ENCODE results near the gene BTBD2. TPM values are rescaled to one million over a fixed set of nuclear protein-coding genes. Genes with fewer than 3 reads are reported as not detected.

The BTBD2 gene
- polyA plus RNA-seq, 1 donor from 2014 or later, result 46.1 TPM

DNA sequence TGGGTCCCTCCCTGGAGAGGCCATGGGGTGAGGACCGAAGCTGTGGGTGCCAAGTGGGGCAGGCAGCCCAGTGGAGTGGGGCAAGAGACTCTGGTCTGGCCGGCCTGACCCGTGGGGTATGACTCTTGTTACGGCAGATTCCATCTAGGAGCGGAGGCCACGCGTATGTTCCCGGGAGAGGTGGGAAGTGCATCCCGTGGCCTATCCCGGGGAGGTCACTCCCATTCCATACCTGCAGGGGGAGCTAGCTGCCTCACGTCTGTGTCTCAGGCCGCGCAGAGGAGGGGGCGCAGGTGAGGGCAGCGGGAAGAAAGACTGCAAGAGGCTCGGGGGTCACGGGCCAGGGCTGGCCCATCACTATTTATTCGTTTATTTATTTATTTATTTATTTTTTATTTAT, 69.6 kb downstream of the BTBD2 start:
- H3K27me3 ChIP-seq (ENCODE audit: insufficient read depth, low read depth, low read length), result no peaks in the 10 kb centered on the region
- TF ChIP-seq, protein P1, sequence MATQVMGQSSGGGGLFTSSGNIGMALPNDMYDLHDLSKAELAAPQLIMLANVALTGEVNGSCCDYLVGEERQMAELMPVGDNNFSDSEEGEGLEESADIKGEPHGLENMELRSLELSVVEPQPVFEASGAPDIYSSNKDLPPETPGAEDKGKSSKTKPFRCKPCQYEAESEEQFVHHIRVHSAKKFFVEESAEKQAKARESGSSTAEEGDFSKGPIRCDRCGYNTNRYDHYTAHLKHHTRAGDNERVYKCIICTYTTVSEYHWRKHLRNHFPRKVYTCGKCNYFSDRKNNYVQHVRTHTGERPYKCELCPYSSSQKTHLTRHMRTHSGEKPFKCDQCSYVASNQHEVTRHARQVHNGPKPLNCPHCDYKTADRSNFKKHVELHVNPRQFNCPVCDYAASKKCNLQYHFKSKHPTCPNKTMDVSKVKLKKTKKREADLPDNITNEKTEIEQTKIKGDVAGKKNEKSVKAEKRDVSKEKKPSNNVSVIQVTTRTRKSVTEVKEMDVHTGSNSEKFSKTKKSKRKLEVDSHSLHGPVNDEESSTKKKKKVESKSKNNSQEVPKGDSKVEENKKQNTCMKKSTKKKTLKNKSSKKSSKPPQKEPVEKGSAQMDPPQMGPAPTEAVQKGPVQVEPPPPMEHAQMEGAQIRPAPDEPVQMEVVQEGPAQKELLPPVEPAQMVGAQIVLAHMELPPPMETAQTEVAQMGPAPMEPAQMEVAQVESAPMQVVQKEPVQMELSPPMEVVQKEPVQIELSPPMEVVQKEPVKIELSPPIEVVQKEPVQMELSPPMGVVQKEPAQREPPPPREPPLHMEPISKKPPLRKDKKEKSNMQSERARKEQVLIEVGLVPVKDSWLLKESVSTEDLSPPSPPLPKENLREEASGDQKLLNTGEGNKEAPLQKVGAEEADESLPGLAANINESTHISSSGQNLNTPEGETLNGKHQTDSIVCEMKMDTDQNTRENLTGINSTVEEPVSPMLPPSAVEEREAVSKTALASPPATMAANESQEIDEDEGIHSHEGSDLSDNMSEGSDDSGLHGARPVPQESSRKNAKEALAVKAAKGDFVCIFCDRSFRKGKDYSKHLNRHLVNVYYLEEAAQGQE (IDR thresholded peaks at IDR 0.05; ENCODE audit: borderline replicate concordance), result no peak
- TF ChIP-seq, protein P2, sequence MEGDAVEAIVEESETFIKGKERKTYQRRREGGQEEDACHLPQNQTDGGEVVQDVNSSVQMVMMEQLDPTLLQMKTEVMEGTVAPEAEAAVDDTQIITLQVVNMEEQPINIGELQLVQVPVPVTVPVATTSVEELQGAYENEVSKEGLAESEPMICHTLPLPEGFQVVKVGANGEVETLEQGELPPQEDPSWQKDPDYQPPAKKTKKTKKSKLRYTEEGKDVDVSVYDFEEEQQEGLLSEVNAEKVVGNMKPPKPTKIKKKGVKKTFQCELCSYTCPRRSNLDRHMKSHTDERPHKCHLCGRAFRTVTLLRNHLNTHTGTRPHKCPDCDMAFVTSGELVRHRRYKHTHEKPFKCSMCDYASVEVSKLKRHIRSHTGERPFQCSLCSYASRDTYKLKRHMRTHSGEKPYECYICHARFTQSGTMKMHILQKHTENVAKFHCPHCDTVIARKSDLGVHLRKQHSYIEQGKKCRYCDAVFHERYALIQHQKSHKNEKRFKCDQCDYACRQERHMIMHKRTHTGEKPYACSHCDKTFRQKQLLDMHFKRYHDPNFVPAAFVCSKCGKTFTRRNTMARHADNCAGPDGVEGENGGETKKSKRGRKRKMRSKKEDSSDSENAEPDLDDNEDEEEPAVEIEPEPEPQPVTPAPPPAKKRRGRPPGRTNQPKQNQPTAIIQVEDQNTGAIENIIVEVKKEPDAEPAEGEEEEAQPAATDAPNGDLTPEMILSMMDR (IDR thresholded peaks at IDR 0.05; ENCODE audit: poor library complexity, severe bottlenecking), result no peak
- TF ChIP-seq POLR2AphosphoS5 (IDR thresholded peaks at IDR 0.05) (no peak), MXI1 (conservative IDR thresholded peaks at IDR 0.05; ENCODE audit: poor library complexity, severe bottlenecking) (no peak), EZH2 (IDR thresholded peaks at IDR 0.05; ENCODE audit: borderline replicate concordance, insufficient read depth, low read length, poor library complexity, severe bottlenecking) (no peak)
- no peak overlapping the region for H3K27ac ChIP-seq (ENCODE audit: low read length)
- H3K36me3 ChIP-seq (ENCODE audit: insufficient read depth, low read length), result no peaks in the 10 kb centered on the region
- no peak overlapping the region for H3K4me2 ChIP-seq (ENCODE audit: low read length)
- H3F3A ChIP-seq (ENCODE audit: insufficient read depth, low read length, poor library complexity, severe bottlenecking), result no peaks in the 10 kb centered on the region
- H3K4me3 ChIP-seq (ENCODE audit: low read length), result no peak overlapping the region
- H3K79me2 ChIP-seq (replicated peaks; ENCODE audit: insufficient read depth, low read length), result peaks cover 63% of the 10 kb centered on the region
- H3K9me2 ChIP-seq (ENCODE audit: insufficient read depth, low read length), result no peaks in the 10 kb centered on the region
- H4K20me1 ChIP-seq (ENCODE audit: insufficient read depth), result no peaks in the 10 kb centered on the region
- H2AFZ ChIP-seq (ENCODE audit: low read depth, low read length), result no peak overlapping the region
- H3K9ac ChIP-seq (ENCODE audit: low read length), result no peak overlapping the region
- H3K9me3 ChIP-seq (ENCODE audit: low read length), result no peaks in the 10 kb centered on the region

DNA sequence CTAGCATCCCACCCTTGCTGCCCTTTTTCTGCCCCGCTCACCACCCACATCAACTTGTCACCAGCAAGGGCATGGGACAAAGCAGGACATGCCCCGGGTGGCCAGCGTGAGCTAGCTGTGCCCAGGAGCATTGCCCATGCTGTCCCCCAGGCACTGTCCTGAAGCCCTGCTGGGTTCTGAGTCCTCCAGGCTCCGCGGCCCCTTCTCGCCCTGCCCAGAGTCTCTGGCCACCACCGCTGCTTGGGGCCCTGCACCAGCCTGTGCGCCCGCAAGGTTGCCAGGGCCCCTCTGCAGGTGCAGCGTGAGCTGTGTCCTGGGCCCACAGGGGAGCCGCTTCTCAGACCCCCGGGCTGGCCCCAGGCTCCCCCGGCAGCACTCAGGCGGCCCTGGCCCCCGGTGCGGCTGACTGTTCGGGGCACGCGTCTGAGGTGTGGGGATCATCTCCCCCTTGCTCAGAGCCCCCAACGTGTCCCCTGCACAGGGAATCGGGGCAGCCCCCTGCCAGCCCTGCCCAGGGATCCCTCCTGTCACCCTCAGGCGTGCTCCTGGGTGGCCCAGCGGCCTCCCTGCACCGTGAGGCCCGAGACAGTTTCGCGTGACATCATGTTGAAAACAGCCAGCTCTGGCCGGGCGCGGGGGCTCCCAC, 70.5 kb downstream of the BTBD2 start:
- H2AFZ ChIP-seq (ENCODE audit: low read depth, low read length), result no peak overlapping the region
- no peaks in the 10 kb centered on the region for H4K20me1 ChIP-seq (ENCODE audit: insufficient read depth)
- no peak overlapping the region for H3K9ac ChIP-seq (ENCODE audit: low read length)
- peaks cover 2% of the 10 kb centered on the region for H3F3A ChIP-seq (ENCODE audit: insufficient read depth, low read length, poor library complexity, severe bottlenecking)
- no peaks in the 10 kb centered on the region for H3K9me3 ChIP-seq (ENCODE audit: low read length)
- H3K4me3 ChIP-seq (ENCODE audit: low read length), result no peak overlapping the region
- H3K9me2 ChIP-seq (ENCODE audit: insufficient read depth, low read length), result no peaks in the 10 kb centered on the region
- peaks cover 58% of the 10 kb centered on the region for H3K79me2 ChIP-seq (replicated peaks; ENCODE audit: insufficient read depth, low read length)
- H3K4me2 ChIP-seq (ENCODE audit: low read length), result no peak overlapping the region
- H3K27ac ChIP-seq (ENCODE audit: low read length), result no peak overlapping the region
- H3K36me3 ChIP-seq (ENCODE audit: insufficient read depth, low read length), result no peaks in the 10 kb centered on the region
- TF ChIP-seq, protein P1 (IDR thresholded peaks at IDR 0.05; ENCODE audit: borderline replicate concordance), result no peak
- no peak for TF ChIP-seq POLR2AphosphoS5 (IDR thresholded peaks at IDR 0.05)
- TF ChIP-seq SMC3 (conservative IDR thresholded peaks at IDR 0.05; ENCODE audit: poor library complexity), result no peak
- TF ChIP-seq, protein P2 (IDR thresholded peaks at IDR 0.05; ENCODE audit: poor library complexity, severe bottlenecking), result no peak
- no peak for TF ChIP-seq MXI1 (conservative IDR thresholded peaks at IDR 0.05; ENCODE audit: poor library complexity, severe bottlenecking)
- TF ChIP-seq TAF1 (IDR thresholded peaks at IDR 0.05; ENCODE audit: low read depth), result no peak
- no peak for TF ChIP-seq EZH2 (IDR thresholded peaks at IDR 0.05; ENCODE audit: borderline replicate concordance, insufficient read depth, low read length, poor library complexity, severe bottlenecking)
- TF ChIP-seq RAD21 (conservative IDR thresholded peaks at IDR 0.05), result no peak
- TF ChIP-seq EP300 (conservative IDR thresholded peaks at IDR 0.05; ENCODE audit: poor library complexity, severe bottlenecking), result no peak
- H3K27me3 ChIP-seq (ENCODE audit: insufficient read depth, low read depth, low read length), result no peaks in the 10 kb centered on the region

Data from neural cell (in vitro differentiated cells).